ENCODE data around the gene PHTF2. TPM values are rescaled to one million over a fixed set of nuclear protein-coding genes. Genes with fewer than 3 reads are reported as not detected.

The PHTF2 gene
- polyA plus RNA-seq, 1 donor (not counting 4 experiments of a cell fraction or from before 2014, with no cell fraction given) = 24.1 TPM

GRCh38 chr7:77895905-77896304, 97.3 kb downstream of the PHTF2 start:
- H3K27ac ChIP-seq (ENCODE audit: control insufficient read depth, insufficient read depth, low read length) = no peak overlapping the region

GRCh38 chr7:77897004-77897547, 98.5 kb downstream of the PHTF2 start:
- Histone ChIP-seq H3K4me2 (ENCODE audit: control insufficient read depth, extremely low read depth, insufficient read depth, low read depth, low read length) (no peak overlapping the region), H4K20me1 (ENCODE audit: control insufficient read depth, extremely low read depth, insufficient read depth, low read length) (no peaks in the 10 kb centered on the region), H3K9me1 (ENCODE audit: control insufficient read depth, extremely low read depth, insufficient read depth, low read length) (no peaks in the 10 kb centered on the region), H3K9ac (ENCODE audit: control insufficient read depth, extremely low read depth, insufficient read depth, low read length) (no peak overlapping the region), H3K4me1 (ENCODE audit: control insufficient read depth, extremely low read depth, insufficient read depth, low read length) (no peaks in the 10 kb centered on the region), H3K27me3 (ENCODE audit: control insufficient read depth, extremely low read depth, insufficient read depth, low read length) (no peaks in the 10 kb centered on the region), H3K27ac (ENCODE audit: control insufficient read depth, insufficient read depth, low read length) (no peak overlapping the region), H2AFZ (ENCODE audit: control insufficient read depth, low read length) (no peak overlapping the region), H3K9me3 (ENCODE audit: control insufficient read depth, low read depth, low read length) (no peaks in the 10 kb centered on the region), H3K36me3 (ENCODE audit: control insufficient read depth in 2 of 2, extremely low read depth in 1 of 2, insufficient read depth in 2 of 2, low read length in 2 of 2) (no peaks in the 10 kb centered on the region), H3K4me3 (ENCODE audit: control insufficient read depth in 2 of 3, extremely low read depth in 1 of 3, insufficient read depth in 2 of 3, low read depth in 1 of 3, low read length in 3 of 3) (no peak overlapping the region), H3K79me2 (ENCODE audit: control insufficient read depth, insufficient read depth, low read length) (no peaks in the 10 kb centered on the region)
- DNase-seq (ENCODE audit: low read depth, low spot score) = no peak
- no peak for FAIRE-seq
- no peak for TF ChIP-seq EZH2 (IDR thresholded peaks at IDR 0.05; ENCODE audit: low read length)
- TF ChIP-seq CTCF (optimal IDR thresholded peaks at IDR 0.05 in 1 of 3, IDR thresholded peaks at IDR 0.05 in 1 of 3, conservative IDR thresholded peaks at IDR 0.05 in 1 of 3; ENCODE audit: extremely low read depth in 1 of 3, insufficient read depth in 2 of 3, low read length in 3 of 3) = no peak
- dilution Hi-C loops (cut with MboI; ENCODE audit: extremely low pct_ligation_motif_present, low sequenced_read_pairs) = no loop called here

More at GRCh38 chr7:77895905-77896304, 97.3 kb downstream of the PHTF2 start:
- H2AFZ ChIP-seq (ENCODE audit: control insufficient read depth, low read length) = no peak overlapping the region
- H3K27me3 ChIP-seq (ENCODE audit: control insufficient read depth, extremely low read depth, insufficient read depth, low read length) = no peaks in the 10 kb centered on the region
- H3K79me2 ChIP-seq (ENCODE audit: control insufficient read depth, insufficient read depth, low read length) = no peaks in the 10 kb centered on the region
- H3K9ac ChIP-seq (ENCODE audit: control insufficient read depth, extremely low read depth, insufficient read depth, low read length) = no peak overlapping the region
- dilution Hi-C loops (cut with MboI; ENCODE audit: extremely low pct_ligation_motif_present, low sequenced_read_pairs) = no loop called here
- no peak for FAIRE-seq
- TF ChIP-seq EZH2 (IDR thresholded peaks at IDR 0.05; ENCODE audit: low read length) (no peak), CTCF (optimal IDR thresholded peaks at IDR 0.05 in 1 of 3, IDR thresholded peaks at IDR 0.05 in 1 of 3, conservative IDR thresholded peaks at IDR 0.05 in 1 of 3; ENCODE audit: extremely low read depth in 1 of 3, insufficient read depth in 2 of 3, low read length in 3 of 3) (no peak)
- H3K9me1 ChIP-seq (ENCODE audit: control insufficient read depth, extremely low read depth, insufficient read depth, low read length) = no peaks in the 10 kb centered on the region
- no peaks in the 10 kb centered on the region for H3K4me1 ChIP-seq (ENCODE audit: control insufficient read depth, extremely low read depth, insufficient read depth, low read length)
- H3K9me3 ChIP-seq (ENCODE audit: control insufficient read depth, low read depth, low read length) = no peaks in the 10 kb centered on the region
- DNase-seq (ENCODE audit: low read depth, low spot score) = no peak
- H3K36me3 ChIP-seq (ENCODE audit: control insufficient read depth in 2 of 2, extremely low read depth in 1 of 2, insufficient read depth in 2 of 2, low read length in 2 of 2) = no peaks in the 10 kb centered on the region
- no peaks in the 10 kb centered on the region for H4K20me1 ChIP-seq (ENCODE audit: control insufficient read depth, extremely low read depth, insufficient read depth, low read length)
- no peak overlapping the region for H3K4me3 ChIP-seq (ENCODE audit: control insufficient read depth in 2 of 3, extremely low read depth in 1 of 3, insufficient read depth in 2 of 3, low read depth in 1 of 3, low read length in 3 of 3)
- no peak overlapping the region for H3K4me2 ChIP-seq (ENCODE audit: control insufficient read depth, extremely low read depth, insufficient read depth, low read depth, low read length)
